Lower leg skin (tissue), 3 donors: Measurements from ENCODE around the gene GPAM.

Source experiments
- CTCF ChIP-seq, 3 donors: fragments of 450-650 bp; IDR thresholded peaks; one replicate each; pipeline ENCODE4 v1.5.1; 2016; ENCODE audit warnings: antibody characterized with exemption in 3 of 3, mild to moderate bottlenecking in 3 of 3, moderate library complexity in 2 of 3
- POLR2A ChIP-seq, 2 donors: fragments of 450-650 bp; IDR thresholded peaks; one replicate each; pipeline ENCODE4 v1.6.1; 2016 to 2017; ENCODE audit warnings: antibody characterized with exemption in 2 of 2, mild to moderate bottlenecking in 1 of 2, moderate library complexity in 1 of 2

DNA sequence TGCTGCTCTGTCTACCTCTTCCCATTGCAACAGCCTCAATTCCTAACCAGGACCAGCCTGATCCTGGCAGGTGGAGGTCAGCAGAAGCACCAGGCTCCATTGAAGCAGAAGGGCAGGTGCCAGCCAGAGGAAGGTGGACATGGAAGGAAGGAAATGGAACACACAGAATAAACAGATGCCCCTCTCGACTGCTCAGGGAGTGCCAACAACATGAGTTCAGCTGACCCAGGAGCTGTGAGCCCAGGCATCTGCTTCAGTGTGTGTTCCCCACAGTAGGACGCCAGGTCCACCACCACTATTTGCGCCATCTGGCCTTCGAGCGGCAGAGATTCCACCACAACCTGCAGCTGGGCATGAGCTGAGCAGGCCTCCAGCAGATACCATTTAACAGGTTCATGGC is 56.7 kb downstream of the GPAM start:
- TF ChIP-seq CTCF (IDR thresholded peaks at IDR 0.05) (no peak), POLR2A (IDR thresholded peaks at IDR 0.05) (no peak)
